Ramos (cell line): ENCODE data around the gene EPHA6.
"Not testable (repeated sequence)": the region's sequence is repeated elsewhere in the genome, so short reads cannot be mapped to it uniquely, and the experiment has no call there.

Experiments
- in situ Hi-C: fragments of 300-500 bp; cut with MboI; formaldehyde crosslinking; loops from one replicate; pipeline ENCODE4 v1.14.3; 2022; ENCODE audit warnings: low sequenced_read_pairs; ENCODE audit not compliant: unreplicated experiment

The EPHA6 gene

GRCh38 chr3:97391167-97391566 lies 576.8 kb downstream of the EPHA6 start:
- in situ Hi-C loops: no loop called here

GRCh38 chr3:97409612-97410011 lies 595.2 kb downstream of the EPHA6 start:
- in situ Hi-C loops: no loop called here

- in situ Hi-C loops: no loop called here
Observed at GRCh38 chr3:97421565-97421964, 607.2 kb downstream of the EPHA6 start.

GRCh38 chr3:97425002-97425401 lies 610.6 kb downstream of the EPHA6 start:
- in situ Hi-C loops: no loop called here

GRCh38 chr3:97430601-97431000 lies 616.2 kb downstream of the EPHA6 start:
- in situ Hi-C loops: no loop called here

GRCh38 chr3:97432914-97433313 lies 618.5 kb downstream of the EPHA6 start:
- in situ Hi-C loops: no loop called here

- in situ Hi-C loops: no loop called here
Observed at GRCh38 chr3:97438131-97438530, 623.7 kb downstream of the EPHA6 start.

GRCh38 chr3:97439373-97439772 lies 625.0 kb downstream of the EPHA6 start:
- in situ Hi-C loops: no loop called here

GRCh38 chr3:97464035-97464434 lies 649.6 kb downstream of the EPHA6 start:
- in situ Hi-C loops: no loop called here

- in situ Hi-C loops: no loop called here
Observed at GRCh38 chr3:97470481-97470880, 656.1 kb downstream of the EPHA6 start.

GRCh38 chr3:97479740-97480139 lies 665.3 kb downstream of the EPHA6 start:
- in situ Hi-C loops: no loop called here

GRCh38 chr3:97480696-97481289 lies 666.4 kb downstream of the EPHA6 start:
- in situ Hi-C loops: not testable (repeated sequence)

- in situ Hi-C loops: no loop called here
Observed at GRCh38 chr3:97481416-97481815, 667.0 kb downstream of the EPHA6 start.

- in situ Hi-C loops: no loop called here
Observed at GRCh38 chr3:97485206-97485605, 670.8 kb downstream of the EPHA6 start.

- in situ Hi-C loops: no loop called here
Observed at GRCh38 chr3:97487587-97487986, 673.2 kb downstream of the EPHA6 start.

- in situ Hi-C loops: no loop called here
Observed at GRCh38 chr3:97488741-97489140, 674.3 kb downstream of the EPHA6 start.

- in situ Hi-C loops: no loop called here
Observed at GRCh38 chr3:97495896-97496295, 681.5 kb downstream of the EPHA6 start.

- in situ Hi-C loops: no loop called here
Observed at GRCh38 chr3:97497138-97497537, 682.7 kb downstream of the EPHA6 start.

GRCh38 chr3:97504463-97504862 lies 690.1 kb downstream of the EPHA6 start:
- in situ Hi-C loops: no loop called here

- in situ Hi-C loops: no loop called here
Observed at GRCh38 chr3:97510795-97511194, 696.4 kb downstream of the EPHA6 start.

GRCh38 chr3:97515076-97515475 lies 700.7 kb downstream of the EPHA6 start:
- in situ Hi-C loops: no loop called here

GRCh38 chr3:97530691-97531090 lies 716.3 kb downstream of the EPHA6 start:
- in situ Hi-C loops: no loop called here

GRCh38 chr3:97547573-97547972 lies 733.2 kb downstream of the EPHA6 start:
- in situ Hi-C loops: not testable (repeated sequence)
